KG1 (cell line): ENCODE results near the gene OMP.

Experiments used
- DNase-seq: peaks from one replicate; lab custom pipeline; 2025; lab: John Stamatoyannopoulos, UW

The OMP gene

GRCh38 chr11:77104727-77105126 is 2.1 kb downstream of the OMP start:
- DNase-seq = no peak

- DNase-seq = no peak
These were observed 3.7 kb downstream of the OMP start for GRCh38 chr11:77106321-77106720.

- no peak for DNase-seq
These were observed 4.1 kb downstream of the OMP start for GRCh38 chr11:77106759-77107158.

- DNase-seq = no peak
These were observed 5.3 kb downstream of the OMP start for GRCh38 chr11:77107950-77108349.

GRCh38 chr11:77108436-77108835 is 5.8 kb downstream of the OMP start:
- DNase-seq = no peak

GRCh38 chr11:77109236-77110019 is 6.8 kb downstream of the OMP start:
- DNase-seq = no peak

GRCh38 chr11:77110836-77111235 is 8.2 kb downstream of the OMP start:
- DNase-seq = no peak

GRCh38 chr11:77111277-77111676 is 8.6 kb downstream of the OMP start:
- DNase-seq = no peak

- no peak for DNase-seq
These were observed 9.3 kb downstream of the OMP start for GRCh38 chr11:77111946-77112345.

- DNase-seq = no peak
These were observed 10.2 kb downstream of the OMP start for GRCh38 chr11:77112641-77113381.

GRCh38 chr11:77113382-77114088 is 10.9 kb downstream of the OMP start:
- DNase-seq = no peak

GRCh38 chr11:77114089-77114463 is 11.4 kb downstream of the OMP start:
- no peak for DNase-seq

- DNase-seq = no peak
These were observed 12.6 kb downstream of the OMP start for GRCh38 chr11:77115181-77115611.

- no peak for DNase-seq
These were observed 13.3 kb downstream of the OMP start for GRCh38 chr11:77115956-77116355.

- DNase-seq = no peak
These were observed 14.9 kb downstream of the OMP start for GRCh38 chr11:77117492-77117891.

GRCh38 chr11:77118086-77118485 is 15.4 kb downstream of the OMP start:
- no peak for DNase-seq

- DNase-seq = no peak
These were observed 16.3 kb downstream of the OMP start for GRCh38 chr11:77118971-77119370.

- no peak for DNase-seq
These were observed 16.9 kb downstream of the OMP start for GRCh38 chr11:77119531-77119936.

- DNase-seq = no peak
These were observed 17.9 kb downstream of the OMP start for GRCh38 chr11:77120571-77120970.

- DNase-seq = no peak
These were observed 18.5 kb downstream of the OMP start for GRCh38 chr11:77121096-77121640.

GRCh38 chr11:77121876-77122575 is 19.4 kb downstream of the OMP start:
- DNase-seq = no peak
